Neural cell (in vitro differentiated cells): Measurements from ENCODE around the gene SDCBP2. TPM values are rescaled to one million over a fixed set of nuclear protein-coding genes. Genes with fewer than 3 reads are reported as not detected.

Experiments
- H2AFZ ChIP-seq: fragments of 200-600, 300-800 bp; sonication (generic), shearing (Covaris generic); 2 replicates; pipeline ENCODE4 v1.6.0; 2014; ENCODE audit warnings: low read depth, mild to moderate bottlenecking, antibody characterized with exemption, low read length, moderate library complexity
- H3F3A ChIP-seq: fragments of 200-600 bp; shearing (Covaris generic); 2 replicates; pipeline ENCODE4 v1.6.1; 2016; ENCODE audit warnings: mild to moderate bottlenecking, moderate library complexity, mixed read lengths, antibody characterized with exemption, low read length; ENCODE audit not compliant: insufficient read depth, poor library complexity, severe bottlenecking
- H3K27ac ChIP-seq: fragments of 200-600, 300-800 bp; sonication (generic), shearing (Covaris generic); 2 replicates; pipeline ENCODE4 v1.5.1; 2014; ENCODE audit warnings: mild to moderate bottlenecking, low read length, moderate library complexity
- H3K27me3 ChIP-seq: fragments of 300-800, 200-600 bp; sonication (generic), shearing (Covaris generic); 2 replicates; pipeline ENCODE4 v1.6.0; 2014; ENCODE audit warnings: mild to moderate bottlenecking, low read depth, low read length, moderate library complexity; ENCODE audit not compliant: insufficient read depth
- H3K36me3 ChIP-seq: fragments of 300-800, 200-600 bp; sonication (generic), shearing (Covaris generic); 2 replicates; pipeline ENCODE4 v1.5.1; 2014; ENCODE audit warnings: mild to moderate bottlenecking, antibody characterized with exemption, low read length, moderate library complexity; ENCODE audit not compliant: insufficient read depth
- H3K4me2 ChIP-seq: fragments of 300-800, 200-600 bp; sonication (generic), shearing (Covaris generic); 2 replicates; pipeline ENCODE4 v1.6.0; 2014; ENCODE audit warnings: mild to moderate bottlenecking, low read length
- H3K4me3 ChIP-seq: fragments of 300-800, 200-600 bp; sonication (generic), shearing (Covaris generic); 2 replicates; pipeline ENCODE4 v1.5.1; 2014; ENCODE audit warnings: mild to moderate bottlenecking, low read length, moderate library complexity
- H3K79me2 ChIP-seq: fragments of 200-600 bp; shearing (Covaris generic); replicated peaks from 2 replicates; pipeline ENCODE4 v1.6.0; 2014; ENCODE audit warnings: mild to moderate bottlenecking, low read length, moderate library complexity; ENCODE audit not compliant: insufficient read depth
- H3K9ac ChIP-seq: fragments of 300-800, 200-600 bp; sonication (generic), shearing (Covaris generic); 2 replicates; pipeline ENCODE4 v1.6.1; 2016; ENCODE audit warnings: mild to moderate bottlenecking, low read length, mixed read lengths
- H3K9me2 ChIP-seq: fragments of 200-600 bp; shearing (Covaris generic); 2 replicates; pipeline ENCODE4 v1.6.1; 2016; ENCODE audit warnings: mild to moderate bottlenecking, low read length, mixed read lengths; ENCODE audit not compliant: insufficient read depth
- H3K9me3 ChIP-seq: fragments of 200-600, 300-800 bp; sonication (generic), shearing (Covaris generic); 2 replicates; pipeline ENCODE4 v1.6.1; 2016; ENCODE audit warnings: mild to moderate bottlenecking, mixed run types, low read length, moderate library complexity, mixed read lengths
- H4K20me1 ChIP-seq: fragments of 200-600 bp; shearing (Covaris generic); 2 replicates; pipeline ENCODE4 v1.6.1; 2016; ENCODE audit warnings: mild to moderate bottlenecking, mixed run types; ENCODE audit not compliant: insufficient read depth
- CTCF ChIP-seq: fragments of 450-650 bp; IDR thresholded peaks from 2 replicates; pipeline ENCODE4 v1.5.1; 2014; ENCODE audit warnings: antibody characterized with exemption, mild to moderate bottlenecking, moderate library complexity; ENCODE audit not compliant: poor library complexity, severe bottlenecking
- EP300 ChIP-seq: fragments of 450-650 bp; conservative IDR thresholded peaks from 2 replicates; pipeline ENCODE4 v1.6.1; 2014; ENCODE audit warnings: antibody characterized with exemption, mild to moderate bottlenecking, moderate library complexity; ENCODE audit not compliant: poor library complexity, severe bottlenecking
- EZH2 ChIP-seq: fragments of 200-600, 300-800 bp; shearing (Covaris generic), sonication (generic); IDR thresholded peaks from 2 replicates; pipeline ENCODE4 v1.6.1; 2014; ENCODE audit warnings: antibody characterized with exemption, low read length, borderline replicate concordance, mild to moderate bottlenecking; ENCODE audit not compliant: insufficient read depth, poor library complexity, severe bottlenecking
- MXI1 ChIP-seq: fragments of 450-650 bp; conservative IDR thresholded peaks from 2 replicates; pipeline ENCODE4 v1.6.1; 2014; ENCODE audit warnings: antibody characterized with exemption, mild to moderate bottlenecking; ENCODE audit not compliant: poor library complexity, severe bottlenecking
- POLR2AphosphoS5 ChIP-seq: IDR thresholded peaks from 2 replicates; pipeline ENCODE4 v1.6.1; 2012
- RAD21 ChIP-seq: fragments of 450-650 bp; conservative IDR thresholded peaks from 2 replicates; pipeline ENCODE4 v1.6.1; 2014; ENCODE audit warnings: antibody characterized with exemption, mild to moderate bottlenecking, moderate library complexity
- REST ChIP-seq: IDR thresholded peaks from 2 replicates; pipeline ENCODE4 v1.6.1; 2012; ENCODE audit warnings: borderline replicate concordance
- SMC3 ChIP-seq: fragments of 450-650 bp; conservative IDR thresholded peaks from 2 replicates; pipeline ENCODE4 v1.6.1; 2014; ENCODE audit warnings: antibody characterized with exemption, mild to moderate bottlenecking, moderate library complexity; ENCODE audit not compliant: poor library complexity
- TAF1 ChIP-seq: IDR thresholded peaks from 2 replicates; pipeline ENCODE4 v1.6.1; 2012; ENCODE audit warnings: low read depth
- polyA plus RNA-seq: library from polyadenylated mRNA; depleted of rRNA; stranded (reverse); fragments of >200 nt; gene quantifications from 2 replicates; pipeline ENCODE4 v1.2.3, GENCODE V29; 2014

Gene SDCBP2
- polyA plus RNA-seq, 1 donor from 2014 or later: 5.2 TPM

GRCh38 chr20:1283522-1284510, 45.1 kb downstream of the SDCBP2 start:
- Histone ChIP-seq H3F3A (no peaks in the 10 kb centered on the region), H3K79me2 (no peaks in the 10 kb centered on the region), H3K9ac (peak overlapping the region; percentile 16)

DNA sequence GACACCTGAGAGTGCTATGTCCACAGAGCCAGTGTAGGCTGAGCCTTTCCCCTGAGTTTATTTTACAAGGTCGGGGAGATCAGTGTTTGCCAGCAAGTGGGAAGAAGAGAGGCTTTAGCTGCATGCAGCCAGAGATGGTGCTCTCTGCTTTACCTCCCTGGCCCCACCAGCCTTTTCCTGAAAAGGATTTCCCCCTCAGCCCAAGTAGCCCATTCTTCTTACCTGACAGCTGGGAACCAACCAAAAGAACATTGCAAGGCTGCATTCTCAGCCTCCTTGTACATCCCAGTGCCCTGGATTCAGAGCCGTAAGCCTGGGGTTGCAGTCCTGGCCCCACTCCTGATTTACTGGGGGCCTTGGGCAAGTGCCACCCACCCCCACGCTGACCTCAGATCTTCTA, 46.0 kb downstream of the SDCBP2 start:
- no peak overlapping the region for H3K4me3 ChIP-seq
- H3K9ac ChIP-seq: no peak overlapping the region
- no peaks in the 10 kb centered on the region for H3K79me2 ChIP-seq
- H2AFZ ChIP-seq: no peak overlapping the region
- no peaks in the 10 kb centered on the region for H3K9me2 ChIP-seq
- H3F3A ChIP-seq: no peaks in the 10 kb centered on the region
- peak overlapping the region; percentile 12 for H3K27ac ChIP-seq
- TF ChIP-seq POLR2AphosphoS5: no peak
- H4K20me1 ChIP-seq: no peaks in the 10 kb centered on the region
- H3K36me3 ChIP-seq: no peaks in the 10 kb centered on the region
- H3K9me3 ChIP-seq: no peaks in the 10 kb centered on the region
- H3K27me3 ChIP-seq: no peaks in the 10 kb centered on the region
- no peak overlapping the region for H3K4me2 ChIP-seq

More at GRCh38 chr20:1283522-1284510, 45.1 kb downstream of the SDCBP2 start:
- Histone ChIP-seq H3K27ac (peak overlapping the region; percentile 23), H4K20me1 (no peaks in the 10 kb centered on the region), H3K4me2 (no peak overlapping the region), H3K27me3 (no peaks in the 10 kb centered on the region), H3K9me2 (no peaks in the 10 kb centered on the region), H3K9me3 (no peaks in the 10 kb centered on the region), H2AFZ (no peak overlapping the region), H3K36me3 (no peaks in the 10 kb centered on the region), H3K4me3 (peak overlapping the region; percentile 19)
- TF ChIP-seq REST (no peak), POLR2AphosphoS5 (peak; percentile 28)

DNA sequence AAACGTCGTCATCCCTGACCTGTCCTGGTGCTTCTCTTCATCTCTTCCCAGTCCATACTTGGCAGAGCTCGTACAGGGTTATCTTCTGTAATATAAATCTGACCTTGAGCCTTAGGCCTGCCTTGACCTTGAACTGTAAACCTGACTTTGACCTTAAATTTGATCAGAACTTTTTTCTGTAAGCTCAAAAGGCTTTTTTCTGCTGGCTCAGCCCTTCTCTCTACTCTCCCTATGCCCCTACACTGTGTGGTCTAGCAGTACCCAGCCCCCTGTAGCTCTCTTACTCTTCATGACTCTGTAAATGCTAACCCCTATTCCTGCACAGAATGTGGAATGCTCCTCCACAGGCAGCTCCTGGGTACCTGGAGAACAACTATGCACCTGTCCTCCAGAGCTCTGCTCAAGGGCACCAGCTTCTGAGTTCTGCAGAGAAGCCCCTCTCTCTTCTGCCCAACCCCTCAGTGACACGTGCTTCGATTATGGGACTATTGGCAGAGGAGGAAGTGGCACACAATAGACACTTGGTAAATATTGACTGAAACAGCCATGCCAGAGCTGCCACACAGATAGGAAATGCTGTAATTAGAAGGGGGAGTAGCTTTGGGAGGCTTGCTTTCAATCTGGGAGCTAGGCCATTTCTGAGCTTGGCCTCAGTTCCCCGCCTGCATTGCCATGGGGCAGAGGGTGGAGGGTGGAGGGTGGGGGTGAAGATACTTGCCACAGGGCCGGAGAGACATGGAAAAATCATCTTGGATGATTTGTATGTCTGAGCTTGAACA, 47.5 kb downstream of the SDCBP2 start:
- H3K9ac ChIP-seq: no peak overlapping the region
- H3K4me3 ChIP-seq: no peak overlapping the region
- no peaks in the 10 kb centered on the region for H4K20me1 ChIP-seq
- no peaks in the 10 kb centered on the region for H3K36me3 ChIP-seq
- H3K9me2 ChIP-seq: no peaks in the 10 kb centered on the region
- H3K27ac ChIP-seq: no peak overlapping the region
- H3K27me3 ChIP-seq: no peaks in the 10 kb centered on the region
- no peaks in the 10 kb centered on the region for H3K9me3 ChIP-seq
- no peak overlapping the region for H3K4me2 ChIP-seq
- H2AFZ ChIP-seq: no peak overlapping the region
- no peaks in the 10 kb centered on the region for H3K79me2 ChIP-seq
- TF ChIP-seq MXI1 (no peak), EP300 (no peak), EZH2 (no peak), RAD21 (no peak), SMC3 (no peak), POLR2AphosphoS5 (no peak), CTCF (no peak), REST (no peak), TAF1 (no peak)
- H3F3A ChIP-seq: no peaks in the 10 kb centered on the region
